Osteocyte (in vitro differentiated cells): Measurements from ENCODE around the gene TPRG1. TPM values are rescaled to one million over a fixed set of nuclear protein-coding genes. Genes with fewer than 3 reads are reported as not detected.

Experiments used
- DNase-seq: peaks from one replicate; pipeline ENCODE4 v3.0.0; 2021; ENCODE audit warnings: mixed read lengths; ENCODE audit not compliant: unreplicated experiment; ENCODE audit errors: extremely low spot score
- H3K27ac Mint-ChIP-seq: one replicate; pipeline ENCODE4 v1.8.0; 2021; ENCODE audit warnings: mild to moderate bottlenecking, mixed read lengths; ENCODE audit not compliant: unreplicated experiment
- H3K27me3 Mint-ChIP-seq: one replicate; pipeline ENCODE4 v1.8.0; 2021; ENCODE audit warnings: mixed read lengths; ENCODE audit not compliant: unreplicated experiment
- H3K36me3 Mint-ChIP-seq: one replicate; pipeline ENCODE4 v1.8.0; 2021; ENCODE audit warnings: mixed read lengths; ENCODE audit not compliant: unreplicated experiment
- H3K4me1 Mint-ChIP-seq: one replicate; pipeline ENCODE4 v1.8.0; 2021; ENCODE audit warnings: mixed read lengths; ENCODE audit not compliant: unreplicated experiment
- H3K4me3 Mint-ChIP-seq: one replicate; pipeline ENCODE4 v1.8.0; 2021; ENCODE audit warnings: mild to moderate bottlenecking, moderate library complexity, mixed read lengths; ENCODE audit not compliant: unreplicated experiment
- H3K9me3 Mint-ChIP-seq: one replicate; pipeline ENCODE4 v1.8.0; 2021; ENCODE audit warnings: mixed read lengths; ENCODE audit not compliant: unreplicated experiment
- CTCF ChIP-seq: fragments of 200-600 bp; sonication (generic); IDR thresholded peaks from 2 replicates; pipeline ENCODE4 v1.5.0; 2021; ENCODE audit warnings: antibody characterized with exemption, mild to moderate bottlenecking, moderate library complexity
- long read RNA-seq: library from polyadenylated mRNA; unstranded; transcript quantifications from one replicate; pipeline ENCODE4 v2.0.0, GENCODE V29; 2021
- total RNA-seq: library from RNA; stranded (reverse); gene quantifications from 2 replicates; pipeline ENCODE4 v1.2.1, GENCODE V29; 2021

Gene TPRG1, protein sequence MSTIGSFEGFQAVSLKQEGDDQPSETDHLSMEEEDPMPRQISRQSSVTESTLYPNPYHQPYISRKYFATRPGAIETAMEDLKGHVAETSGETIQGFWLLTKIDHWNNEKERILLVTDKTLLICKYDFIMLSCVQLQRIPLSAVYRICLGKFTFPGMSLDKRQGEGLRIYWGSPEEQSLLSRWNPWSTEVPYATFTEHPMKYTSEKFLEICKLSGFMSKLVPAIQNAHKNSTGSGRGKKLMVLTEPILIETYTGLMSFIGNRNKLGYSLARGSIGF
- 0.46 and 1.6 TPM in 2 replicates for total RNA-seq
- long read RNA-seq, result 0 reads

DNA sequence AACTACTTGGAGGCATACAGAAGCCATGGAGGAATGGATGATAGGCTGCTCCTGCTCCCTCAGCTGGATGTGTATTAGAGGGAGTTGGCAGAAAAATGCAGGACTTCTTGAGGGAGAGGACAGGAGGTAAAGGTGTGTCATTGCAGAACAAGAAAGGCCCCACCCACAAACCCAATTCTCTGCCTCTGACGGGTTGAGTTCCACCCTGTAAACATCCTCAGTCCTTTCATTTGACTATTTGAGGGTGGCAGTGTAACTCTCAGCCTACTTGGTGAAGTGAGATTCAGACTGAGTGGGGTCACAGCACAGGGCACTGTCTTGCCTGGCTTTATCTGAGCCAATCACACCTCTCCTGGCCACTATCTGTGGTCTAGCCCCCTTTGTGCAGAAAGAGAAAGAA lies at the start of gene TPRG1:
Gene TPRG1, plus strand, starts transcription at position 265 of the 400 bp plus-strand sequence. CDS start 35,414 bp downstream, outside the sequence.
- no peaks in the 10 kb centered on the region for H3K36me3 Mint-ChIP-seq
- H3K27me3 Mint-ChIP-seq, result no peaks in the 10 kb centered on the region
- H3K4me3 Mint-ChIP-seq, result no peak within 1 kb of the TSS
- H3K27ac Mint-ChIP-seq, result no peak within 1 kb of the TSS
- no peak for TF ChIP-seq CTCF
- H3K9me3 Mint-ChIP-seq, result no peaks in the 10 kb centered on the region
- DNase-seq, result no peak
- H3K4me1 Mint-ChIP-seq, result peaks cover 16% of the 10 kb centered on the region

DNA sequence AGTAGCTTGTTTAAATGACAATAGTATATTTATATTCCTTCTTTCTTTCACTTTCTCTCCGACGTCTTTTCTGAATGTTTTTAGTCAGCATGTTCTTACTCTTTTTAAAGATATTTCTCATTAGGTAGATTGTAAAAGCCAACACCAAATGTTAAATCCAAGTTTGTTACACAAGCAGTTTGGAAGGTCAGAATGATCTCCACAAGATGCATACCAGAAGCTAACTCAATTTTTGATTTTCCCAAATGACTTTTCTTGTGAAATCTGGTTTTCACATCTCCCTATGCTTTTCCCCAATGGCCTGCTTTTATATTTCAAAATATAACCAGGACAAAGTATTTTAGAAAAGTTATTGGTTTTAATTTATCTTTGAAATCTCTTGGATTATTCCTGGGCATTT lies 49.7 kb upstream of the TPRG1 start:
- H3K9me3 Mint-ChIP-seq, result no peaks in the 10 kb centered on the region
- no peak for DNase-seq
- H3K27me3 Mint-ChIP-seq, result peaks cover 3% of the 10 kb centered on the region
- no peak overlapping the region for H3K27ac Mint-ChIP-seq
- no peak for TF ChIP-seq CTCF
- H3K4me3 Mint-ChIP-seq, result no peak overlapping the region
- H3K36me3 Mint-ChIP-seq, result no peaks in the 10 kb centered on the region
- peaks cover 2% of the 10 kb centered on the region for H3K4me1 Mint-ChIP-seq

DNA sequence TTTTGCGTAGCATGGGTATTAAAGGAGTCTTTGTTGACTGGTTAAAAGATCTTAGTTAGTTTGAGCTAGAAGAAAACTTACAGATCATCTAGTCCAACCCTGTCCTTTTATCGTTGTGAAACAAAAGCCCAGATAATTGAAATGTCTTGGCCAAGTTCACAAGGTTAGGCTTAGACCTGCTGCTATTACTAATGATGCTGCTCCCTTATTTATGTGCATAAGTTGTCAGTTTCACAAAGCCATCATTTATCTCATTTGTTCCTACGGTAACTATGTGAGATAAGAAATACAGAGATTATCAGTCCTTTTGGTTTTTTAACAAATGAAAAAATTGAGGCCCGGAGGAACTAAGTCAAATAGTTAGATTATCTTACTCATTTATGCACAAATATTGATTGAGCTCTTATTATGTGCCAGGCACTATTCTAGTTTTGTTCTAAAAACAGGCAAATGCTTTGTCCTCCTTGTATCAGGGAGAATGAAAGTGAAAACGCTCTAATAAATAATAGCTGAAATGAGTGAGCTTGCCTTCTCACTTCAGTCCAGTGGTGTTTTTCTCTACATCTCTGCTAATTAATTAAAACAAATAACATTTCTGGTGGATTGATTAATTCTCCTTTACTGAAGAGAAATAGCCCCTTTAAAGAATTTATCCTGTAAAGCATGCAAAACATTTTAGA lies 49.1 kb upstream of the TPRG1 start:
- DNase-seq, result no peak
- H3K9me3 Mint-ChIP-seq, result no peaks in the 10 kb centered on the region
- no peak overlapping the region for H3K27ac Mint-ChIP-seq
- H3K4me1 Mint-ChIP-seq, result peaks cover 2% of the 10 kb centered on the region
- no peak overlapping the region for H3K4me3 Mint-ChIP-seq
- peaks cover 3% of the 10 kb centered on the region for H3K27me3 Mint-ChIP-seq
- TF ChIP-seq CTCF, result no peak
- H3K36me3 Mint-ChIP-seq, result no peaks in the 10 kb centered on the region

- Mint-ChIP-seq H3K4me1 (peaks cover 2% of the 10 kb centered on the region), H3K36me3 (no peaks in the 10 kb centered on the region), H3K4me3 (no peak overlapping the region), H3K27ac (no peak overlapping the region), H3K9me3 (no peaks in the 10 kb centered on the region), H3K27me3 (peaks cover 3% of the 10 kb centered on the region)
- no peak for DNase-seq
- no peak for TF ChIP-seq CTCF
These were observed 48.0 kb upstream of the TPRG1 start for GRCh38 chr3:189123595-189124387.

DNA sequence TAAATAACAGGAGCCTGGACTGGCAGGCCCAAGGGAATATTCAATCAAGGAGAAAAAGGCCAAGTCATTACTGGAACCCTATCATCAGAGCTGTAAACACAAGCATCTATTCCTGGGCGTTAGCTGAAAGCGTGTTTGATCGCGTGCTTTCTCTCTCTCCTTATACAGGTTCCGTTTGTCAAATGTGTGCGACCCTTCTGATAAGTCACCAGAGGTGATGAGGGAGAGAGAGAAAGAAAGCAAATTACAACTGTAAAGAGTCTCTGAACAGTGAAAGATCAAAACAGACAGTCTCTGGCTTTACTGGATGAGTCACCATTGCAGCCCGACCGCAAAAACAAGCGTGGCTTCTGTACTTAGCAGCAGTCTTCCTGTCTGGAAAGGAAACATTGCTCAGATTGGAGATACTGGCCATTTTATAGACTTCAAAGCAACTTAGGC lies 39.5 kb upstream of the TPRG1 start:
- peaks cover 26% of the 10 kb centered on the region for H3K4me1 Mint-ChIP-seq
- H3K9me3 Mint-ChIP-seq, result no peaks in the 10 kb centered on the region
- H3K36me3 Mint-ChIP-seq, result no peaks in the 10 kb centered on the region
- no peak for TF ChIP-seq CTCF
- no peaks in the 10 kb centered on the region for H3K27me3 Mint-ChIP-seq
- H3K4me3 Mint-ChIP-seq, result no peak overlapping the region
- H3K27ac Mint-ChIP-seq, result peak overlapping the region; percentile 50
- DNase-seq, result no peak
